AG09319 (cell line): ENCODE measurements around the gene TSTD1.

Source experiments
- DNase-seq: peaks from one replicate; pipeline ENCODE4 v3.0.0-alpha.2; 2010; ENCODE audit warnings: low read depth; ENCODE audit errors: extremely low read depth
- TF ChIP-seq, protein P1 (sequence below): IDR thresholded peaks from 2 replicates; pipeline ENCODE4 v1.5.1; 2011; ENCODE audit warnings: low read depth, mild to moderate bottlenecking, inconsistent platforms, low read length, moderate library complexity

TSTD1 gene

DNA sequence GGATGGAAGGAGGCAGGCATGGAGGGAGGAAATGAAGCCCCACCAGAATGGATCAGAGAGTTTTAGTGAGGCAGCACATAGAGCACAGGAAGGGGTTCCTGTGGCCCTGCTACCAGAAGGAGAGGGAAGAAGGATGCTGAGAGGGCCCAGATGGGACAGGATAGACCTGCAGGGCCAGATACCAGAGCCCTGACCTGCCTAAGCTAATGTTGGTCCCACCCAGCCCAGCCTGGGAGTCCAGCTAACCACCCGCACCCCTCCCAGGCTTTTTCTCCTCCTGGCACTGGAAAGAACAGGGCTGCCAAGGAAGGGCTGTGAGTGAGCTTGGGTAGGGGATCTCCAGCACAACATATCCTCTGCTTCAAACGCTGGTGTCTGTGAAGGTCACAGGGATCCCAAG is 43.7 kb upstream of the TSTD1 start:
- no peak for DNase-seq
- TF ChIP-seq, protein P1, sequence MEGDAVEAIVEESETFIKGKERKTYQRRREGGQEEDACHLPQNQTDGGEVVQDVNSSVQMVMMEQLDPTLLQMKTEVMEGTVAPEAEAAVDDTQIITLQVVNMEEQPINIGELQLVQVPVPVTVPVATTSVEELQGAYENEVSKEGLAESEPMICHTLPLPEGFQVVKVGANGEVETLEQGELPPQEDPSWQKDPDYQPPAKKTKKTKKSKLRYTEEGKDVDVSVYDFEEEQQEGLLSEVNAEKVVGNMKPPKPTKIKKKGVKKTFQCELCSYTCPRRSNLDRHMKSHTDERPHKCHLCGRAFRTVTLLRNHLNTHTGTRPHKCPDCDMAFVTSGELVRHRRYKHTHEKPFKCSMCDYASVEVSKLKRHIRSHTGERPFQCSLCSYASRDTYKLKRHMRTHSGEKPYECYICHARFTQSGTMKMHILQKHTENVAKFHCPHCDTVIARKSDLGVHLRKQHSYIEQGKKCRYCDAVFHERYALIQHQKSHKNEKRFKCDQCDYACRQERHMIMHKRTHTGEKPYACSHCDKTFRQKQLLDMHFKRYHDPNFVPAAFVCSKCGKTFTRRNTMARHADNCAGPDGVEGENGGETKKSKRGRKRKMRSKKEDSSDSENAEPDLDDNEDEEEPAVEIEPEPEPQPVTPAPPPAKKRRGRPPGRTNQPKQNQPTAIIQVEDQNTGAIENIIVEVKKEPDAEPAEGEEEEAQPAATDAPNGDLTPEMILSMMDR: no peak

DNA sequence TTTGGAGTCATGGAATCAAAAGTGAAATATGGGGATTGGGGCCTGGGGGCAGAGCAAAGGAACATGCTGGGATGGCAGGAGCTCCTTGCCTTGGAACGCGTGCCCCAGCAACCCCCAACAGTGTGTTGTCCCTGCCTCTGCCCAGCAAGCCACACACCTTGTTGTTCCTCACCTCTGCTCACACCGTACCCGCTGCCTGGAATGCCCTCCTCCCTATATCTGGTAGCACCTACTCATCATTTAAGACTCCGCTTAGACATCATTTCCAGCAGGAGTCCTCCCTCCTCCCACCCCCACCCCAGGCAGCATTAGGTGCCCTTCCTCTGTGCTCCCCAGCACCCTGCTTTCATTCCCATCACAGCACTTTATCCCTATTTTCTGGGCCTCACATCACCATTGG is 42.8 kb upstream of the TSTD1 start:
- TF ChIP-seq, protein P1: no peak

DNA sequence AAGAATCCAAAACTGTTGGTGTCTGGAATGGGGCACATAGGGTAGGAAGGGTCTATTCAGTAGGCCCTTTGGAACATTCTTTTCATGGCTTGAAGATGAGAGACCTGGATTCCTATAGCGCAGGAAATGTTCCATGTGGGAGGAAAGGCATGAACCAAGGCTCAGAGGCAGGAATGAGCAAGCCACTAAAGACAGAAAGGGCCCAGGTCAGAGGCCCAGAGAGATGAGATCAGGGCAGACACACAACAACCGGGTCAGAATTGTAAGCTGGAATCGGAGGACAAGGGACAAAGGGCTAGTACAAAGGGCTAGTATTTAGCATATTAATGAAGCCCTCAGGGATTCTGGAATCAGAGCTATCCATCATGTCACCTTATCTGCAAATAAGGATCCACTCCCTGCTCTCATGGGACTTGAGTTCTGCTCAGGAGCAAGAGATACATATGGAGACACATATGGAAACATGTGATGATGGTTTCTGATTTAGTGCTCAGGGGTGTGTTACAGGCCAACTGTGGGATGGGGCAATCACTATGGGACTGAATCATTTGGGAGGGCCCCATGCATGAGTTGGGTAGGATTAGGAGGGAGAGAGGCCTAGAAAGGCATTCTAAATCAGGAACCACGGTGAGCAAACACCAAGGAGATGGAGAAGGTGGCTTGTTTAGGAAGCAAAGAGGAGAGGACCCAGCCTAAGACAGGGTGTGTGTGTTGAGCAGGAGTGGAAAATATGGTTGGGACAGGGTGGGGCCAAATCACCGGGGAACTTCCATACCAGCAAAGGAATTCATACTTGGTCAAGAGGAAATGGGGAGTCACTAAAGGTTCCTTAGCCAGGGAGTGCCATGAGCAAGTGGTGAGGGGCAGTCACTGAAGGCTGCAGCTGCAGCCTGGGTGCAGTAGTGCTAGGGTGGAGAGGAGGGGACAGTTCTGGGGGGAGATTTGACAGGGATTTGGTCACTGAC is 42.0 kb upstream of the TSTD1 start:
- TF ChIP-seq, protein P1: no peak
- no peak for DNase-seq

More for the DNA sequence above, 42.8 kb upstream of the TSTD1 start:
- DNase-seq: no peak

DNA sequence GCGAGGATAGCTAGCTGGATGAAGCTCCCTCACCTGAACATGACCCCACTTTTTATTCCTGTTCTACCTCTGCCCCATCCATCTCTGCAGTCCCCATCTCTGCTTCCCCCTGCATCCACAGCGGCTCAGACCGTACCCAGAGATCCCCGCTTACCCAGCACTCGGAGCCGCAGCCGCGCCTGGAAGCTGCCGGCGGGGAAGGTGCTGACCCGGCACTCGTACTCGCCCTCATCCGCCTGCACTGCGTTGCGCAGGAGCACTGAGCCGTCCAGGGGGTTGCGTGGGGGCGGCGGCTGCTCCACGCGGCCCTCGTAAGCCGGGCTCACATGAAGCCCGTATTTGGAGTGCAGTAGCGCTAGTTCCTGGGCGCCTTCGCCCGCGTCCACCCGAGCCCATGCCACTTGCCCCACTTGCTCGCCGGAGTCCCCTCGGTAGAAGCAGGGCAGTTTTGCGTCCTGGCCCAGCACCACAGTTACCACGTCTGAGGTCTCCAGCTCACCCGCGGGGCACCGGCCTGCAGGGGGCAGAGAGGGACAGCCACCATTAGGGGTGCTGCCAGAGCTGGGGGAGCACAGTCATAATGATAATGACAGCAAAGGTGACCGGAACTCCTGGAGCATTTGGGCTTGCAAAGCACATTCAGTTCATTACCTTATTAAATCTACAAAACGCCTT is 40.8 kb upstream of the TSTD1 start:
- DNase-seq: no peak
- TF ChIP-seq, protein P1: no peak

DNA sequence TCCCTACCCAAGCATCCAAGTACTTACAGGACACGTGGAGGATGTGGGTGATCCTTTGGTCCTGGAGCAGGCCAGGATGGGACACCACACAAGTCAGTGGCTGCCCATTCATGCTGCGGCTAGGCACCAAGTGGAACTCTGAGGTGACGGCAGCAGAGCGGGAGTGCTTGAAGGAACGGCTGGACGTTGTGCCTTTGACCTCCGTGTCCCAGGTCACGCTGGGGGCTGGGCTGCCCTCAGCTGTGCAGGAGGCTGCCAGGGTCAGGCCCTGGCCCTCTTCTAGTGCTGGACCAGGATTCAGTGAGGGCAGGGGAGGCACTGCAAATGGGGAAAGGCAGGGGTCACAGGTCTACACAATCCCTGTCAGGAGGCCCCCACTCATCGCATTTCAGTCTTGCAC is 38.7 kb upstream of the TSTD1 start:
- TF ChIP-seq, protein P1: no peak
- no peak for DNase-seq

DNA sequence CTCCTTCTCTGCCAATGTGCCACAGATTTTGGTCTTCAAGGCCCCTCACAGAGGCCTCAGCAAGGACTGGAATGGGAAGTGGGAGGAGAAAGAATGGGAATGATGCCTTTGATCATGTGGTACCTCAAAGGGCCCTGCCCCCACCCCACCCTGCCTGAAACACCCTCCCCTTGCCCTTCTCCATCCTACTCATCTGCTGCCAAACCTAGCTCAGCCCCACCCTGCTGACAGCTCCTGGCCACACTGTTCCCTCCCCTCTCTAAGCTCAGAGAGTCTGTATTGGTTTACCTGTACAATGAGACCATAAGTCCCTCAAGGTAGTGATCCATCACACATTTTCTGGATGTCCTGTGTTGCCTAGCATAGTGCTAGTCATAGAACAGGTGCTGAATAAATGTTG is 37.6 kb upstream of the TSTD1 start:
- TF ChIP-seq, protein P1: no peak
- no peak for DNase-seq
